Fibroblast of the conjunctiva (primary cell): Measurements from ENCODE around the gene RAD1.
A peak's percentile ranks its signal among the peaks of the same experiment; 100 is the strongest.

Experiments
- DNase-seq: peaks from one replicate; pipeline ENCODE4 v3.0.0-alpha.2; 2010; ENCODE audit warnings: low read depth

Gene RAD1

DNA sequence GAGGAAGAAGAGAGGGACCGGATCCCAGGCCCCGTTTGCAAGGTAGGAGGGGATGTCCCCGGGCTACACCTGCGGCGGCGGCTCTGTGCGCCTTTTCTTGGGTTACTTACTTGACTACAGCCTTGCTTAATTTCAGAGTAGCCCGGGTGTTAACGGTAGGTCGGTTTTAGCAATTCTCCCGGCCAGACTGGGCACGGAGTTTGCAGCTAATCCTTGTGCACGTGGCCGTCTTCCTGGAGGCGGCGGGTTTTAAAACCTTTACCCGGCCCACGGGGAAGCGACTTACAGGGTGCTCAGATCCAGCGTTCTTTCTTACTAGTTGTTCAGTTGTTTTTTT is 520 bp upstream of the RAD1 start:
- DNase-seq = no peak

DNA sequence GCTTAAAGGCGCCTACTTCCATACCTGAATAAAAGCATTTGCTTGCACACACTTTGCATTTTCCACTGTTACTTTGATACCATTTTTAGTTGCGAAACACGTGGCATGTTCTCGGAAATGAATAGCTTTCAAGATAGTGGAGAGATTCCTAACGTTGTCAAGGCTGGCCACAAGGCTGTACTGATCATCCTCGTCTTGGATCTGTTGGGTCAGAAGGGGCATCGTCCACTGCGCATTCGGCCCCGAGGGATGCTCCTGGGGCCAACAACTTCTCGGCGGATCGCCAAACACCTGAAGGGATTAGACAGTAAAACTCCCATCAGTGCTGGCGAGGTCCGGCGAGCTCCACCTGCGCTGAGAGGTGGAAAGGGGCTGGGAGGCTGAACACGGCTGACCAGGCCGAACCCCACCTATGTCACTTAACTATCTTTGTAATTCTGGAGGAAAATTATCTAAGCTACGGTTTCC is 599 bp downstream of the RAD1 start:
- DNase-seq = no peak

DNA sequence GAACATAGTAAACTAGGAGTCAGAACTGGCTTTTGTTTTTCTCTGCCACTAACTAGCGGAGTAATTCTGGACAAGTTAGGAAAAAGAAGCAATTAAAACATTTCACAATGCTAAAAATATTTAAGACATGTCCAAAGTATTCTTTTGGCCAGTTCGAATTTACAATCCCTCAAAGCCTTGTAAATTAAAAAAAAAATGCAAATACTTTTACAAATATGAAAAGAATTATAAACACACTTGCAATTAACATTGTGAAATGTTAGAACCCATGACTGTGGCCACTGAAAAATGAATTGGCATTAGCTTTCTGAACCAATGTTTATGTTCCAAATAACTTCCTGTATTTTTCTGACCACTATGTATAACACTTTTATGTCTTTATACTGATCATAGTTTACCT is 2.2 kb downstream of the RAD1 start:
- DNase-seq = no peak

DNA sequence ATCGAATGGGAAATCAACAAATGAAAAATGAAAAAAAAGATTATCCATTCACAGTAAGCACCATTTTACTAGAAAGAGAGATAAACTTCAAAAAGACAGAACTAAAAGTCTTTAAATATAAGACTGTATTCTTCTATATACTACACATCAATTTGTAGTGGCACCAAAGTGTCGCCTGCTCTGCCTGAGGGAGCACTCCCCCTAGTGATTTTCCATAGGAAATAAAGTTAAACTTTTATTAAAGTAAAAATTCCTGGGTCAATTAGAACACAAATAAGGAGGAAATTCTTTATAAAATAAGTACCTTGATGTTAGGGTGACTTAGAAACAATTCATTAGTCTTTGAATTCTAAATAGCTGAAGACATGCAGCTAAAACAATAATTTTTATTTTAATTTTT is 9.7 kb downstream of the RAD1 start:
- no peak for DNase-seq

DNA sequence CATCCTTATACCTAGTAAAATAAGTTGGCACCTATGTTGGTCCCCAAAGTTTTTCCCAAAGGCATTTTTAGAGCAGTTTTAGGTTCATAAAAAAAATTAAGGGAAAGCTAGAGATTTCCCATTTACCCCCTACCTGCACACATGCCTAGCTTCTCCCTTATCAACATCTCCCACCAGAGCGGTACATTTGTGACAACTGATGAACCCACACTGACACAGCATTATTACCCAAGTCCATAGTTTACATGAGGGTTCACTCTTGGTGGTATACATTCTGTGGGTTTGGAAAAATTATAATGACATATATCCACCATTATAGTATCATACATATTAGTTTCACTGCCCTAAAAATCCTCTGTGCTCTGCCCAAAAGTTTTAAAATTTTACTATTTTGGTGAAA is 12.0 kb downstream of the RAD1 start:
- DNase-seq = no peak

DNA sequence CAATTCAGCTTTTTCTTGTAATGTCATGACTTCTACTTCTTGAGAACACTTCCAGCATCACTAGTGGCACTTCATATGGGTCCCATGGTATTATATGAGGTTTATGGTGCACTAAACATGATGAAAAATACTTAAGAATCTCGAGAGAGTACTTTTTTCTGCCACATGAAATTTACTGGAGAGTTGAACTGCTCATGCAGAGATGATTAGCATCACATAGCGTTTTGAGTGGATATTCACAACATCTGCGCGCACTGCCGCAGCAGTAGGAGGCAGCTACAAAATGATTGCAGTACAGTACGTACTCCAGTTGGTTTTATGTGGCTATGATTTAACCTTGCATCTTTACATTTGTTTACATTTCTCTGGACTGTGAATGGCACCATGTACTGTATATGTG is 14.7 kb downstream of the RAD1 start:
- DNase-seq = no peak

DNA sequence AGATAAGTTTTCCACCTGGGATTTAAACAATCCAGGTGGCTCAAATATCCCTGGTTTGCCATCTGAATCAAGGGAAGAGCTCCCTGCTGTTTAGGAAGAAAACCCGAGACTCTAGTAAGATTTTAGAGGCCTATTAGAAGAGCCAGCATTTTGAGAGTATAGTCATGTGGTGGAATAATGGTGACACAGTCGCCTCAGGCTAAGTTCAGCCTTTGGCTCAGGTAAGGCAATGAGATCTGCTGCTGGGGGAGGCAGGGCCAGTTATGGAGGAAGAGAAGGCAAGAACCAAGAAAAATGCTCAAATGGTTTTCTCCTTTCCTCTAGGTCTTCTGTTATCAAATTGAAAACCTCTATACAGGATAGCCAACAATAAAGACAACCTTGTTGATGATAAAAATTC is 16.2 kb downstream of the RAD1 start:
- no peak for DNase-seq

DNA sequence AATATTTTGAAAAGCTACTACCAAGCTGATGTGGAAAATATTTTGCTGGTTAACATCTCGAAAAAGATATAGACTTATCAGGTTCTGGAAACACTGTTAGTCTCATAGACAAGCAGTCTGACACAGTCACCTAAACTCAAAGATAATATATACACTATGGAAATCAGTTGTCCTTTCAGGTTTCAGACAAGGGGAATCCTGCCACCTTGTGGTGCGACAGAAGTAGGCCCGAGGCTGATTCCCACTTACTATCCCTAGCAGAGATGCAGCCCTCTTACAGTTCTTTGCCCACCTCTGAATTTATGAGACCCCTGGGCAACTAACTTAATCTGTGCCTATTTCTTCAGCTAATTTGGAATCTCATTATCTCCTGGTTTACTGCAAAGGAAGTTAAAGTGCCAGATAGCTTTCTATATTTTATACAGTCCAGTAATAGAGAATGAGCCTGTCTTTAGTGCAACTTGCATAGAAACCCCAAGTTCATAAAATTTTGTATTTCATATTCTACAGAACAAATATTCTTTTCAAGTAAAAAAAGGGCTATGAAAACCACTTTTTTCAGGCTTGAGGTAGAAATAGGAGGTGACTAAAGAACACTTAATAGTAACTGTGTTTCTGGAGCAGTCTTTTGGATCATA is 16.9 kb downstream of the RAD1 start:
- peak; percentile 74 for DNase-seq

DNA sequence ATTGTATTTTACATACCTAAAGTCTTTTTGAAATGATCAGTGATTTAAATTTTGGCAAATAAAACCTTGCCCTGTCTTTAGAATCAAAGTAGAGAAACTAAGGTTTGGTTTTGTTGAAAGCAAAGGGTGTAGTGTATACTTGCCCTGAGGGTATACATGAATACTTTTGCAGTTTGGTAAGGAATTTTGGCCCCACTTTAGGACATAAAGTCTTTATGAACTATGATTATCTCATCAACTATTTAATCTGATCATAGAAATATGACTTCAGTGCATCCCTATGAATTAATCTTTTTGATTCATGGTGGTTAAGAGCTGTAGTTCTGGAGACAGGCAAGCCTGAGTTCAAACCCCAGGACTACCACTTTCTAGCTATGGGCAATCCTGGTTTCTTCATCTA is 17.7 kb downstream of the RAD1 start:
- DNase-seq = no peak

DNA sequence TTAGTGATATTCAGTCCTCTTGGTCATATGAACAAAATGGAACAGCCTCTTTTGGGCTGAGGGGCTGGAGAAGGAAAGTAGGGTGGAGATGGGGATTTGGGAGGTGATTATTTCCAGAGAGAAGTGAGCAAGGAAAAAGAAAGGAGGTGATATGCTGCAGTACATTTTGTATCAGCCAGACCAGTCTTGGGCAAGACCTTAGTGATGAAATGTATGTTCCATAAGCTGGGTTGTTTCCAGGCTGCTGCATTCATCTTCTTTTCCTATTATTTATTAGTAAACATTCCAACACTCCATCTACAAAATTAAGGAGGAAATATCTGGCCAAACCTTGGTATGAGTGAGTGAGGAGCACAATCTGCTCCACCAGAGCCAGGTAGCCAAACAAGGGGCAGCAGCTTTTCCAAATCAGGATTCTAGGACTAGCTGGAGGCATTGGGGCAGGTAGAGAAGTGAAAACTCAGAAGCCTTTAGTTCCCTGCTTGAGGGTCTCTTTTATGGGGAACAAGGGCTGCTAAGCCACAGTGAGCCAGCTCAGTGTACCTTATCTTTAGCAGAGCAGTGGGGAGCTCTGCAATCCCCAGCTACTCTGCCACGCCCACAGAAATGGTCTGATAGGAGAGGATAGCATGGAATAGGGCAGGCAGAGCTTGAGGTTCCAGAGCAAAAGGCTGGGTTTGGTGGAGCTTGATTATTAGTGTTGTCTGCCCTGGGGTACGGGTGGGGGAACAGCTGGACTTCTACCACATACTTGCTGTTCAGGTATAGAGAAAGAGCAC is 19.5 kb downstream of the RAD1 start:
- peak; percentile 8 for DNase-seq

DNA sequence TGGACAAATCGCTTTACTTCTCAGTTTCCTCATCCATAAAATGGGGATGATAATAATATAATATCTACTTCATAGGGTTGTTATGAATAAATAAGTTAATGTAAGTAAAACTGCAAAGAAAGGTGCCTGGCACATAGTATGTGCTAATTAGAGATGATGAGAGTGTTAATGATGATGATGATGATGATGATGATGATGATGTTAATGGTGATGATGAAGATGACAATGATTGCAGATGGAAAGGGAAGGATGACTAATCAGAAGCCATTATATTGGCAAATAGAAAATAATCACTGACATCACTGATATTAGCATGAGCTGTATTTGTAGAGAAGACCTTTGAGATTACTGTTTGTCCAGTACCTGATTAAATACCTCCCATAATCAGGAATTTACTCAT is 20.6 kb downstream of the RAD1 start:
- no peak for DNase-seq

DNA sequence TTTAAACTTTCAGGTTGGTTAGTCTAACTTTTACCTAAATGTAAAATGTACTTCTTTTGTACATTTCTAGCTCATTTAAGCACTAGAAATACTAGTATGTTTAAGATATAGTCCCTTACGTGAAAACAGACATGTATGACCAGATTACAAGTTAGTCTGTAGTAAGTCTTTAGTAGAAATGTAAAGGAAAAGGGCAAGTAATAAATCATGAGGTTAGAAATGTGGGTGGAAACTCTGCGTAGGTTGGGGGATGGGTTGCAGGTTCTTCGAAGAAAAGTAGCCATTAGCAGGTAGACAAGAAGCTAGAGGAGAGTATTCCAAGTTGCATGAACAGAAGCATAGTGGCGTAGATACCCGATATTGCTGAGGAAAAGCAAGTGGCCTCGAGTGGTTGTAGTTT is 22.9 kb downstream of the RAD1 start:
- no peak for DNase-seq

DNA sequence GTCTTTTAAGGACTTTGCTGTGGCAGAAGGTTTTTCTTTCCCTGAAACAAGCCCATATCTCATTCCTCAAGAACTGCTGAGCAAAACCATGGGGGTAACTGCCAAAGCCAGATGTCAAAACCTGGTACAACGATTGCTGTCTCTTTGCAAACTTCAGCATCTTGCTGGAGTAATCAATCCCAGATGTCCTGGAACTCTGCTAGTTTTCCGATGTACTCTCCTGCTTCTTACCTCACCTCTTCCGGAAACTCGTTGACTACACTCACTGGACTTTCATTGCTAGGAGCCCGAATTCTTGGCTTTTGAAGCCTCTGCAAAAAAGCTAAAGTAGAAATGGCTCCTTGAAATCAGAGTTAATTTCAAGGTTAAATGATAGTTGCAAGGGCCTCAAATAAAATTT is 23.3 kb downstream of the RAD1 start:
- DNase-seq = peak; percentile 96

DNA sequence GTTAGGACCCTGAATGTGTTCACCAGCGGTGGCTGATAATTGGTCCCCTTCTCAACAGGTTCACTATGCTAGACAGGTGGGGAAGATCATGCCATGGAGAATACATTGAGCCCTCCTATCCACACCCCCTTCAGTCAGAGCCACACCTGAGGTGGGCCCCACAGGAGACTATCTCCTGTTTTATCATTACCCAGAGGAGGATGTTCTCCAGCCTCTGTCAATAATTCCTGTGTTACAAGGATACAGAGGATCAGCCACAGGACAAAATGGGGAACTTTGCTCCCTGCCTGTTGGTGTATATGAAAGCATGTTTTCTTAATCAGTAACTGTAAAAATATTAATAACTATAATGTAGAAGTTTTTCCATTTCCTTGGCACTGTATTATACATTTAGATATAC is 25.9 kb downstream of the RAD1 start:
- DNase-seq = no peak

DNA sequence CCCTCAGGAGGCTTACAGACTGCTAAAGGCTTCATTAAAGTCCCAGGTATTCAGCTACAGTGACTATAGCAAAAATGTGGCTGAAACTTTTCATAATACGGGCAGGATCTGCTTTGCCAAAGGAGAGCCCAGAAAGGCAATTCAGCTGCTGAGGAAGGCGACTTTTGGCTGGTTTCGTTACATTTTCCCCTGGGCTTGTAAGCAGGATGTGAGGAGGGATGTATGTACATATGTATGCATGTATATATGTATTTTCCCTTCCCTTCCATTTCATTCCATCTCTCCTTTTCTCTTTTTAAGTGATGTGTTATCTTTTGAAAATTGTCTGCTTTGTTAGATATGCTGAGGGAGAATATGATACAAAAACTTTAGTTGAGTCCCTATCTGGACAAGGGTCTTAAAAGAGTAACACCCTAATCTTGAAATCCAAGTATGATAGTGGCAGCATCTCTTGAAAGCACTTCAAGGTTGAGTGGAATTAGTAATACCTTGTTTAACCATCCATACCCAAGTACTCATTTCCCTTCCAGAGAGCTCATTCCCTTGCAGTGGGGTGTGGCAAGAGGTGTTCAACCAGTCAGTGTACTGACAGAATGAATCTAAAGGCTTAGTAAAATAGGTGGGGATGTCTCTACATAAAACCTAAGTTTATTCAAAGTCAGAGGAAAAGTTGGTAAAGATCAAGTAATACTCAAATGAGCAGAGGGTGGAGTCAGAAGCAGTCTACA is 28.7 kb downstream of the RAD1 start:
- no peak for DNase-seq

DNA sequence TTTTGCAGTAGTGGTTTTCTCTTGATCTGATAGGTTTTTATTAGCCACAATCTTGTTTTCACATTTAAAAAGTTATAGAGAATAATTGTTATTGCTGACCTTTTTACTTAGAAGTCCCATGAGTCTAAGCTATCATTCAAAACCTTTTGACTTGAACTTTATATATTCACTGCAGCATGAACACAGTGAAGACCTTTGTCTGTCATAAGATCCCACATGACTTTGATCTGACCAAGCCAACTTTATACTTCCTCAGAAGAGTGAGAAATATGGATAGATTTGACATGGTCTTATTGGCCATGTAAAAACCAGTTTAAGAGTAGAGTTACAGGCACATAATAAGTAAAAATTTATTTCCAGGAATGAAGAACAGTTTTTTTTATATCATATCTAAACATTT is 34.1 kb downstream of the RAD1 start:
- DNase-seq = no peak

DNA sequence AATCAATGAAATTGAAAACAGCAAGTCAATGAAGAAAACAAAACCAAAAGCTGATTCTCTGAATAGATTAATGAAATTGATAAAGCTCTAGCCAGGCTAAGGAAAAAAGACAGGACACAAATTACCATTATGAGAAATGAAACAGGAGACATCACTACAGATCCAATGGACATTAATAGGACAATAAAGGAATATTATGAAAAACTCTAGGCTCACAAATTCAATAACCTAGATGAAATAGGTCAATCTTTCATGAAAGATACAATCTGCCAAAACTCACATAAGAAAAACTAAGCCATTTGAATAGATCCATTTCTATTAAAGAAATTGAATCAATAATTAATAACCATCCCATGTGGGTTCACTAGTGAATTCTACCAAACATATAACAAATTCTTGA is 39.0 kb downstream of the RAD1 start:
- no peak for DNase-seq

DNA sequence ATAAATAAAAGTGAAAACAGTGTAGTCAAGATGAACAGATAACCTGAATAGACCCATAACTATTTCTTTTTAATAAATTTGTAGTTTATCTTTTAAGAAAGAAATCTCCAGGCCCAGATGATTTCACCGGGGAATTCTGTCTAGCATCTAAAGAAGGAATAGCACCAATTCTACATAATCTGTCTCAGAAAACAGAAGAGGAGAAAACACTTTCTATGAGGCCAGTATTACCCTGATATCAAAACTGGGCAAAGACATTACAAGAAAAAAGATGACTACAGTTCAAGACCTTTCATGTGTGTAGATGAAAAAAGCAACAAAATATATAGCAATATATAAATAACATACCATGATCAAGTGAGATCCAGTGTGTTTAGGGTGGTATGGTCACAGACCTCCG is 44.9 kb downstream of the RAD1 start:
- no peak for DNase-seq

DNA sequence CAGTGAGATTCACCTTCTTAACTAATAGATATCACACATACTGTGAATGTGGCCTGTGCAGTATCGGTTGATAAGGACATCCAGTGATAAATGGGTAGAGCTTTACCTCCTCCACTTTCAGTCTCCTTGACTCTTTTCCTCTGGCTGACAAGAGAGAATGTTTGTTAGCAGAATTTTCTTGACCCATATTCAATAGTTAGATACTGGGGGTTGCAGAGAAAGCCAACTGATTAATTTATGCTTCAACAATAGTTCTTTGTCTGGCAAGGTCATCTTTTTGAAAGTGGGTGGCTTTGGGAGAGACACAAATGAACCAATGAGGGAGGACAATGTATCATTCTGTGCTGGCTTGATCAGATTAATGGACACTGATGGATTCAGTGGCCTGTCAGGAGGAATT is 46.0 kb downstream of the RAD1 start:
- DNase-seq = no peak

DNA sequence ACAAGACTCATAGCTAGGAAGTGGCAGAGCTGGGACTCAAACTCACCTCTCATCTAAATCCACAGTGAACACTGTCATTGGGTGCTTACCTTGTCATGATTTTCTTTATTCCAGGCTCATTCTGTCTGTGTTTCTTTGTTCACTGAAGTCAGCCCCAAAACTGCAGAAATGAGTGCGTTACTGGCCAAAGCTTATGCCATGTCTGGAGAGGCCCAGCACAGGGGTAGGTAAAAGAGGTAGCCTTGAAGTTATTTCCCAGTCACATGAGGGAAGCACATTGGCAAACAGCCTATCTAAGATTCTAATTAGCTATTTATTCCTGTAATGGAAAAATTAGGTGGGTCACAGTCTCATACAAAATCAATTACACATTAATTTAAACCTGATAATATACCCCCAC is 46.5 kb downstream of the RAD1 start:
- DNase-seq = no peak

DNA sequence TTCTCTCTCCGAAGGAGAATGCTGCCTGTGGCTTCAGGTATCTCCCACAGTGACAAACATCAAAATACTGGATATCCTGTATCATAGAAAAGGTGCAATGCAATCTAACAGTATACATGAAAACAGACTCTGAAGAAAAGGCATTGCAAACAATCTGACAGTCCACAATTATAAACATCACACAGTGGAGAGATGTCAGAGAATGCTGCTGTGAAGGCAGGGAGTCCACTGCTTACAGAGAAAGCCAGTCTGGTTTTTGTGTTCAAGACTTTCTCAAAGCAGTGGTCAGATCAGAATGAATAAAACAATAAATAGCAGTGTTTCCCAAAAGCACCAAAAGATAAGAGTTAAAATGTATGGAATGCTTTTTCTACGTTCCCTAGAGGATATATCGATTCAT is 47.6 kb downstream of the RAD1 start:
- no peak for DNase-seq

DNA sequence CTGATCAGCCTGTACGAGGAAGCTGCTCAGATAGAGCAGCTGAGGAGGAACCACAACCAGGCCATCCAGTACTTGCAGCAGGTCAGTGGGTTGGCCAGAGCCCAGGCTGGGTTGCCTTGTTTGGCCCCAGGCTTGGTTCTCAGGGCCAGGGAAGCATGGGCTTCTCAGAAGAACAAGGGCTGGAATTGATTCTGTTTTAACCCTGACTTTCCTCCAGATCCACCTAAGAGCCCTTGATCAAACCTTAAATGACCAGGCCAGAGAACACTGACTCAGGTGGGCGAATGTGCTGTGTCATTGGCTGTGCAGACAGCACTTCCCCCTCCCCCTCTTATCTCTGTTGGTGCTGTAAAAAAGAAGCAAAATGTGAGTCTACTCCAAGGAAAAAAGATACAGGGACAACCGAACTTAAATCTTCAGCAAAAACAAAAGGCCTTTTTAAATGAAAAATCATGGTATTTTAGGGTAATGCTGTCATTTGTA is 48.3 kb downstream of the RAD1 start:
- no peak for DNase-seq

DNA sequence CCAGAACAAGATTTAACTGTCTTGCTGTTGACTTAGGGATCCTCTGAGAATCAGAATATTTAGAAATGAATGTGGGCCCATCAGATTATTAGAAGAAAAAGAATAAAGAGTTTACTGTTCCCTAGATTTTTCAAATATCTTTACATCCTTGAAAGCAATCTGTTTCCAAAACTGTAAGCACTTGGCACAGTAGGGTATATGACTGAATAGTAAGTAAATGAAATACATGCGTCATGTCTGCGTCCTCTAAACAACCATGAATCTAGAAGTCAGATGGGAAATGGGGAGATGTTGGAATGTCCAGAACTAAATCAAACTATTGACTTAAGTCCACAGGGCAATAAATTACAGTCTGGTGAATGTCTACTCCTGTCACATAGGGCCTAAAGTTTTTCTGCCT is 50.2 kb downstream of the RAD1 start:
- DNase-seq = no peak
